ENCODE data around the gene S100A2.

S100A2 gene

DNA sequence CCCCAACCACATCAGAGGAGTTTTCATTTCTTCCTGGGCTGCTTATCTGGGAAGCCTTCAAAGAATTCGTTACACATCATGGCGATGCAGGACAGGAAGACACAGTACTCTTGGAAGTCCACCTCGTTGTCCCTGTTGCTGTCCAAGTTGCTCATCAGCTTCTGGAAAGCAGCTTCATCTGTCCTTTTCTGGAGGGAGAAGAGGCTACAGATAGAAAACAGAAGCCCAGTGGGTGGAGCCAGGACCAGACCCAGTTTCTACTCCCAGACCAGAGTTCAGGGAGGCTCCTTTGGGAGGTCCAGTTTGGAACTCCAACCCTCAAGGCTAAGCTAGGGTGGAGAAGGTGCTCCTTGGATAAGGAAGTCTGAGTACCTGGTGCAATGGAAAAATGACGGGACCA, 21.9 kb downstream of the S100A2 start:
- Mint-ChIP-seq H3K27ac (peak overlapping the region; percentile 94 to 98), H3K9me3 (no peaks in the 10 kb centered on the region), H3K27me3 (no peaks in the 10 kb centered on the region), H3K4me1 (ENCODE audit: low read depth in 2 of 2) (peaks cover 66 to 74% of the 10 kb centered on the region in 2 donors), H3K4me3 (peak overlapping the region; percentile 95 to 100), H3K36me3 (ENCODE audit: insufficient read depth) (peaks cover 35% of the 10 kb centered on the region)
- DNase-seq (no peak), ATAC-seq (replicated peaks) (no peak)

DNA sequence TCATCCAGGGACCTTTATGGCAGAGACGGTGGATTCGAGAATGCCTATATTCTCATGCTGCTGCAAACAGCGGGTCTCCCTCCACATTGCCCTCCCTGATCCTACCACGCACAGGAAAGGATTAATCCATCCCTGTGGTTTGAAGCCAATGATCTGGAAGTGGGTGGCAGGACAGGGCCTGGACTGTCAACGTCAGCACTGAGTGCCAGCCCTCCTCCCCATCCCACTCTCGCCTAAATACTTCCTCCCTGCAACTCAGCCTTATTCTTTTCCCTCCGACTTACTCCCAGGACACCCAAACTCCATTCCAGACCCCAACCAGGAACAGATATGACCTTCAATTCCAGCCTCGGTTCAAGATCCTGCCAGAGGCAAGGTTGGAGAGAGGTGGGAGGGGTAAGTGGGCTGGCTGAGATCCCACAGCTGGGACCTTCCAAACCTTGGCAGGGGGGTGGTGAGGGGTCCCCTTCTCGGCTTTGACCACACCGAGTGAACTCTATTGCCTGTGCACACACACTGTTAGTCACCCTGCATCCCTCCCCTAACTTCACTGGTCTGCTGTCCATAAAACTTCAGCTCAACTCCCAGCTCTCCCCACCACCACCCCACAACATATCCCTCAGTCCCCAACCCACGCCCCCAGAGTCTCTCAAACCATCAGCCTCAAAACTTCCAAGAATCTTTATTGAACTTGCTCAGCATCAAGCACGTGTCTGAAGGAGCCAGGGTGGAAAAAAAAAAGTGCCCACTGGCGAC, 22.5 kb downstream of the S100A2 start:
- Mint-ChIP-seq H3K9me3 (no peaks in the 10 kb centered on the region), H3K4me3 (peak overlapping the region; percentile 95 to 100), H3K36me3 (ENCODE audit: insufficient read depth) (peaks cover 35% of the 10 kb centered on the region), H3K27ac (peak overlapping the region; percentile 93 to 94), H3K27me3 (no peaks in the 10 kb centered on the region), H3K4me1 (ENCODE audit: low read depth in 2 of 2) (peaks cover 66 to 74% of the 10 kb centered on the region in 2 donors)
- no peak for DNase-seq
- ATAC-seq (replicated peaks): no peak

DNA sequence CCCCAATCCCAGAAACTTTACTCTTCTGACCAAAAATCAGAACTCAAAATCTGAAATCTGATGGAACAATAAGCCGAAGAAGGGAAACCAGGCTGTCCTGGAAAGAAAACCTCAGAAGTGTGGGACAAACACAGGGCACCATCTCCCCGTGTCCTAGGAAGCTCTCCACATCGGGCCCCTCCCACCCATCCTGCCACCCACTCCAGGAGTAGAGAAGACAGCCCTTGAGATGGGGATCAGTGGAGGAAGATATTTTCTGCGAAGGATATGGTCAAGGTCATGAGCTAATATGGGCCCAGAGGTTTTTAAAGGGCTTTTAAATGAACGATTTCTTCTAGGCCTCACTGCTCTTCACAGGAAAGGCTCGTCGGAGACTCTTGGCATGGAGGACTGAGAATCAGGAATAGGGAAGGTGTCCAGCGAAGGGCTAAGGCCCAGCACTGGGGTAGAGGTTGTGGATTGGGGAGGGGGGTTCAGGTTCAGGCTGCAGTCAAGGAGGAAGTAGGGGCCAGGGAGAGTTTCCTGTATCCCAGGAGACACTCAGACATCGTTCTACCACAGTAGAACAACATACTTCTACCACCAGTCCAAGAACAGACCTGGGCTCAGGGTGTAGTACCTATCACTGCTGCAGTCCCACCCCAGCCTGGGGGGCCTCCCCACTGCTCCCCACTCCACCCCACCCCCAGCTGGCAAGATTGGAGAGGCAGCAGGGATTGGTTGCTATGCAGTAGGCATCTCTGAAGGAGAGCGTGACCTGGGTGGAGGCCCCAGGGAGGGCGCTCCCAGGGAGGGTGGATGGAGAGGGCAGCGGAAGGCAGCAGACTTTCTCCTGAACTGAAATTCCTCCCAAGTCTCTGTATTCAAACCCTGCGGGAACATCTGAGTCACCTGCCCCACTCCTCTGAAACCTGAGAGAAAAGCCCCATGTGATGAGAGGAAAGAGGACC, 23.7 kb downstream of the S100A2 start:
- ATAC-seq (replicated peaks) (no peak), DNase-seq (no peak)
- H3K27ac Mint-ChIP-seq: peak overlapping the region; percentile 93 to 94
- no peaks in the 10 kb centered on the region for H3K9me3 Mint-ChIP-seq
- peak overlapping the region; percentile 95 to 100 for H3K4me3 Mint-ChIP-seq
- H3K4me1 Mint-ChIP-seq (ENCODE audit: low read depth in 2 of 2): peaks cover 70 to 75% of the 10 kb centered on the region in 2 donors
- H3K36me3 Mint-ChIP-seq (ENCODE audit: insufficient read depth): peaks cover 36% of the 10 kb centered on the region
- no peaks in the 10 kb centered on the region for H3K27me3 Mint-ChIP-seq

- H3K27ac Mint-ChIP-seq: peak within 1 kb of the TSS; percentile 93 to 94
- no peaks in the 10 kb centered on the region for H3K9me3 Mint-ChIP-seq
- peak; percentile 7 for ATAC-seq (replicated peaks)
- peaks cover 73 to 74% of the 10 kb centered on the region in 2 donors for H3K4me1 Mint-ChIP-seq (ENCODE audit: low read depth in 2 of 2)
- H3K4me3 Mint-ChIP-seq: peak within 1 kb of the TSS; percentile 95 to 100
- peaks cover 45% of the 10 kb centered on the region for H3K36me3 Mint-ChIP-seq (ENCODE audit: insufficient read depth)
- H3K27me3 Mint-ChIP-seq: no peaks in the 10 kb centered on the region
- DNase-seq: peak; percentile 23 to 41 (median 35)
These were observed 25.0 kb downstream of the S100A2 start, which contains the start of gene S100A5 for GRCh38 chr1:153540394-153541361. S100A5 (minus strand) TSS chr1:153540934; CDS start chr1:153540191, 743 bp downstream.

DNA sequence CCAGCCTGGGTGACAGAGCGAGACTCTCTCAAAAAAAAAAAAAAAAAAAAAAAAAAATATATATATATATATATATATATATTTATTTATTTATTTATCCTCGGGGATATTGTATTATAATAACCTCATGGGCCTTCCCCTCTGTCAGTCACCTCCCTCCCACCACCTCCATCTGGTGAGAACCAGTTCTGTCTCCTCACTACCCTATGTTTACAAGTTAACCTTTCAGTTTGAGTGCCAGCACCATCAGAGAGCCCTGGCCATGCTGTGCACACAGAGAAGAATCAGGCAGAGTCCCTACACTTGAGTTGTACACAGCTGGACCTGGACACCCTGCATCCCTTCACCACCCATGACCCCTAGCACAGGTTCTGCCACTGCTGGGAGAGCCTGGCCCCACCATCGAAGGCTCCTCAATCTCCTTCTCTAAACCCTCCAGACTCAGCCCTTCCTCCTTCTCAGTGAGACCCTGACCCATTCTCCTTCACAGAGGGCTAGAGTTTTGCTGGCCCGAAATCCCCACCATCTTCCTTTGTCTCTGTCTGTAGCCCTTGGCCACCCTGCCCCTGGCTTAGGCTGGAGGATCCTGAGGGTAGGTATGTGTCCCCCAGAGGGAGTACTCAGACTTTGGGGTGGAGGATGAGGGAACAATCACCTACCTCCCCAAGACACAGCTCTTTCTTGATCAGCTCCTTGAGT, 26.1 kb downstream of the S100A2 start:
- H3K27me3 Mint-ChIP-seq: no peaks in the 10 kb centered on the region
- H3K27ac Mint-ChIP-seq: peak overlapping the region; percentile 93 to 94
- peaks cover 45% of the 10 kb centered on the region for H3K36me3 Mint-ChIP-seq (ENCODE audit: insufficient read depth)
- no peak for ATAC-seq (replicated peaks)
- DNase-seq: no peak
- peaks cover 67 to 70% of the 10 kb centered on the region in 2 donors for H3K4me1 Mint-ChIP-seq (ENCODE audit: low read depth in 2 of 2)
- H3K4me3 Mint-ChIP-seq: peak overlapping the region; percentile 95 to 100
- H3K9me3 Mint-ChIP-seq: no peaks in the 10 kb centered on the region

DNA sequence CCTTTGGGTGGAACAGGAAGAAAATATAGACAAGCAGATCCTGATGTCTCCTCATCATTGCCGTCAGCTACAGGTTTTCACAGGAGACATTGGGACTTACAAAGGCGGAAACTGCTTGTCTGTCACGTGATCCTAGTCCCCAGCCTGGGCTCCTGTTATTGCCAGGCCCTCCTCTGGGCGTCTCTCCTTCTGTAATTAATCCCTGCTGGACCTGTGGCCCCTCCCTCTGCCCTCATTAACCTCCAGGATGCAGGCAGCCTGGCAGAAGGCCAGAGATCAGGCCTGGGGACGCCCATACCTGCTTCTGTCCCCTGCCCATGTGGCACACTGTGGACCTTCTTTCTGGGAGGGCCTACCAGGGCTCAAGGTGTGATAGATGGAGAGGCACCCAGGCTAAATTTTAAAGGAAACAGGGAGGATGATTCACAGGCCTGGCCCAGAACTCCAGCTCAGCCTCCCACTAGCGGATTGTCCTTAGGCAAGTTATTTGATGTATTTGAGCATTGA, 27.3 kb downstream of the S100A2 start:
- Mint-ChIP-seq H3K4me1 (ENCODE audit: low read depth in 2 of 2) (peaks cover 67 to 71% of the 10 kb centered on the region in 2 donors), H3K27me3 (no peaks in the 10 kb centered on the region), H3K4me3 (no peak overlapping the region), H3K9me3 (no peaks in the 10 kb centered on the region), H3K27ac (no peak overlapping the region), H3K36me3 (ENCODE audit: insufficient read depth) (peaks cover 47% of the 10 kb centered on the region)
- DNase-seq: no peak
- ATAC-seq (replicated peaks): no peak

- H3K4me1 Mint-ChIP-seq (ENCODE audit: low read depth in 2 of 2): peaks cover 67 to 71% of the 10 kb centered on the region in 2 donors
- no peak overlapping the region for H3K4me3 Mint-ChIP-seq
- H3K27me3 Mint-ChIP-seq: no peaks in the 10 kb centered on the region
- ATAC-seq (replicated peaks) (no peak), DNase-seq (no peak)
- H3K36me3 Mint-ChIP-seq (ENCODE audit: insufficient read depth): peaks cover 45% of the 10 kb centered on the region
- H3K9me3 Mint-ChIP-seq: no peaks in the 10 kb centered on the region
- H3K27ac Mint-ChIP-seq: peak overlapping the region in 1 of 2 donors; percentile 95
These were observed 28.3 kb downstream of the S100A2 start for GRCh38 chr1:153537376-153537730.

DNA sequence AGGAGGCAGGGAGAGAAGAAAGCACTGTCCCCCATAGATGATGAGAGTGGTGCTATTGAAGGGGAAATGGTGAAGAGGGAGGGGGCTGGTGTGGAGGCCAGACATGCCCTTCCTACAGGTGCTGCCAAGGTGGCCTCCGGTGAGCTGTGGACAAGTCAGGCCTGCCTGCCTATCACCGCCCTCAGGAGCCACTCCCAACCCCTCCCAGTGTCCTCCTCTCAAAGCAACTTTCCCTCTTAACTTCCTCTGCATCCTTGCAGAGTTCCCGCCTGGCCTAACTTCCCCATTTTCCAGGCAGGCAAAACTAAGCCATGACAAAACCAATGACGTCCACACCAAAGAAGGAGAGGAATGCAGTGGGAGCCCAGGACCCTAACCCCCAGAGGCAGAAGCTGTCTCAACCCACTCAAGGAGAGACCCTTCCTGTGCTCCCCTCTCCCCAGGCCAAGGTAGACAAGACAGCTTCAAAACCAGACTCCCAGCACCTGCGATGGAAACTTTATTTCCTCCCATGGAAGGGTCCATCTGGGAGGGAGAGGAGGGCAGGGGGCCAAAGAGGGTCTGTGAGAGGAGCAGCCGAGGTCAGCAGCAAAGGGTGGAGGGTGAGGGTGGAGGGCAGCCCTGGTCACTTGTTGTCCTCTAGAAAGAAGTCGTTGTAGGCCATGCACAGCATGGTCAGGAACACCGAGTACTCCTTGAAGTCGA, 28.8 kb downstream of the S100A2 start:
- peak overlapping the region; percentile 88 to 92 for H3K4me3 Mint-ChIP-seq
- H3K9me3 Mint-ChIP-seq: no peaks in the 10 kb centered on the region
- H3K4me1 Mint-ChIP-seq (ENCODE audit: low read depth in 2 of 2): peaks cover 65 to 72% of the 10 kb centered on the region in 2 donors
- peak overlapping the region; percentile 91 to 95 for H3K27ac Mint-ChIP-seq
- DNase-seq (no peak), ATAC-seq (replicated peaks) (no peak)
- no peaks in the 10 kb centered on the region for H3K27me3 Mint-ChIP-seq
- peaks cover 47% of the 10 kb centered on the region for H3K36me3 Mint-ChIP-seq (ENCODE audit: insufficient read depth)

- Mint-ChIP-seq H3K9me3 (no peaks in the 10 kb centered on the region), H3K36me3 (ENCODE audit: insufficient read depth) (peaks cover 45% of the 10 kb centered on the region)
- peak; percentile 75 for ATAC-seq (replicated peaks)
These were observed 29.5 kb downstream of the S100A2 start for GRCh38 chr1:153536012-153536670.

DNA sequence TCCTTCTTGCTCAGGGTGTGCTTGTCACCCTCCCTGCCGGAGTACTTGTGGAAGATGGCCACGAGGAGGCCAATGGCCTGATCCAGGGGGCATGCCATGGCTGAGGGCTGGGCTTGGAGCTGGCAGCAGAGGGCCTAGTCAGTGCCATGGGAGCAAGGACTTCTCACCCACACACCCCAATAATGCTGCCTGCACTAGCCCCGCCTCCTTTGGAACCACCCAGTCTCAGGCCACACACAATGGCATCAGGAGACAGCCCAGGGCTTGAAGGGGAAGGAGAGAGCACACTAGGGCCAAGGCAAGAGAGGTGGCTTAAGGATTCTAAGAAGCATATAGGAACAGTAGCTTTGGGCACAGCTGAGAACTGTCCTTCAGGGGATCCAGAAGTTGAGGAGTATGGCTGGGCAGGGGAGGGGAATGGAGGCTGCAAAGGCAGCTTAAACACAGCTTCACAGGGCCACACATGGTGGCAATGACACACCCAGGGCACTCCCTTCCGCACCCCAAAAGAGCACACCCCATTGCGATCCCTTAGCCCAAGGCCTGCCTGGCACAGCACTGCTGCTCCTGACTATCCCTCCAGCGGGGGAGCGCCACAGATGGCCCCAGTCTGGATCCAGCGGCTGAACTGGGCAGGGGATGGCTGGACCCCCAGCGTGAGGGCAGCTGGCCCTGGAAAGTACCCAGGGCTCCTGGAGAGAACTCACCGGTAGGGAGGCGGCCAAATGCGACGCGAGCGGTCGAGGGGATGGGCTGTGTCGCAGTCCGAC, 30.2 kb downstream of the S100A2 start, which contains the start of gene S100A6:
Gene S100A6 (minus strand): TSS at position 750 of the 770 bp plus-strand sequence. CDS start 652 bp downstream, at position 98.
- Mint-ChIP-seq H3K9me3 (no peaks in the 10 kb centered on the region), H3K27ac (peak within 1 kb of the TSS; percentile 91 to 95), H3K4me3 (peak within 1 kb of the TSS; percentile 88 to 92), H3K27me3 (no peaks in the 10 kb centered on the region), H3K36me3 (ENCODE audit: insufficient read depth) (peaks cover 45% of the 10 kb centered on the region), H3K4me1 (ENCODE audit: low read depth in 2 of 2) (peaks cover 62 to 67% of the 10 kb centered on the region in 2 donors)
- DNase-seq (peak; percentile 24 to 42 (median 34)), ATAC-seq (replicated peaks) (peak; percentile 30)

More at GRCh38 chr1:153536012-153536670, 29.5 kb downstream of the S100A2 start:
- peak; percentile 82 to 86 (median 84) for DNase-seq
- Mint-ChIP-seq H3K27ac (peak overlapping the region; percentile 91 to 95), H3K4me3 (peak overlapping the region; percentile 88 to 92), H3K4me1 (ENCODE audit: low read depth in 2 of 2) (peaks cover 65 to 70% of the 10 kb centered on the region in 2 donors), H3K27me3 (no peaks in the 10 kb centered on the region)

- H3K4me3 Mint-ChIP-seq: peak overlapping the region; percentile 88 to 92
- no peak for ATAC-seq (replicated peaks)
- H3K9me3 Mint-ChIP-seq: no peaks in the 10 kb centered on the region
- peak overlapping the region; percentile 91 to 95 for H3K27ac Mint-ChIP-seq
- no peaks in the 10 kb centered on the region for H3K27me3 Mint-ChIP-seq
- H3K4me1 Mint-ChIP-seq (ENCODE audit: low read depth in 2 of 2): peaks cover 57 to 62% of the 10 kb centered on the region in 2 donors
- no peak for DNase-seq
- peaks cover 49% of the 10 kb centered on the region for H3K36me3 Mint-ChIP-seq (ENCODE audit: insufficient read depth)
These were observed 30.8 kb downstream of the S100A2 start for GRCh38 chr1:153534925-153535241.

Data from effector memory CD8-positive, alpha-beta T cell (primary cell).